Measurements from ENCODE around the gene PYCR2. TPM values are rescaled to one million over a fixed set of nuclear protein-coding genes. Genes with fewer than 3 reads are reported as not detected.

The PYCR2 gene
- total RNA-seq, 2 experiments from 2014 or later: 132 to 134 TPM

DNA sequence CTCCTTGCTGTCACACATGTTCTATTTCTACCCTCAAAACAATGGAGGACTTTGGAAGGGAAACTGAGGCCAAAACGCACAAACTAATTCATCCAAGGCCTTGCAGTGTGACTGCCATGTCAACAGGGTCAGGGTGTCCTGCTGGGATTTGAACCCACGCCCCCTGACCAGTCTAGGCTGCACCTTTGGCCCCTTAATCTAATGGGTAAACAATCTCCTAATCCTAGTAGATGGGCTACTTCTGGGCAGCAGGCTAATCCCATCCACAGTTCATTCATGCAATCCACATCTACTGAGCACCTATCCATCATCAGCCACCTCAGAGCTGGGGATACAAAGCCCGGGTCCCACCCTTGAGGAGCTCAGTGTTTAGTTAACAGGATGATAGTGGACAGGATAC is 34.0 kb upstream of the PYCR2 start:
- no peaks in the 10 kb centered on the region for H3K36me3 Mint-ChIP-seq (ENCODE audit: low read depth)
- H3K9me3 Mint-ChIP-seq: no peaks in the 10 kb centered on the region
- CTCF ChIA-PET: no interaction called here
- no peaks in the 10 kb centered on the region for H3K27me3 Mint-ChIP-seq
- H3K4me3 Mint-ChIP-seq: no peak overlapping the region
- POLR2A ChIA-PET: no interaction called here
- TF ChIP-seq, protein P1, sequence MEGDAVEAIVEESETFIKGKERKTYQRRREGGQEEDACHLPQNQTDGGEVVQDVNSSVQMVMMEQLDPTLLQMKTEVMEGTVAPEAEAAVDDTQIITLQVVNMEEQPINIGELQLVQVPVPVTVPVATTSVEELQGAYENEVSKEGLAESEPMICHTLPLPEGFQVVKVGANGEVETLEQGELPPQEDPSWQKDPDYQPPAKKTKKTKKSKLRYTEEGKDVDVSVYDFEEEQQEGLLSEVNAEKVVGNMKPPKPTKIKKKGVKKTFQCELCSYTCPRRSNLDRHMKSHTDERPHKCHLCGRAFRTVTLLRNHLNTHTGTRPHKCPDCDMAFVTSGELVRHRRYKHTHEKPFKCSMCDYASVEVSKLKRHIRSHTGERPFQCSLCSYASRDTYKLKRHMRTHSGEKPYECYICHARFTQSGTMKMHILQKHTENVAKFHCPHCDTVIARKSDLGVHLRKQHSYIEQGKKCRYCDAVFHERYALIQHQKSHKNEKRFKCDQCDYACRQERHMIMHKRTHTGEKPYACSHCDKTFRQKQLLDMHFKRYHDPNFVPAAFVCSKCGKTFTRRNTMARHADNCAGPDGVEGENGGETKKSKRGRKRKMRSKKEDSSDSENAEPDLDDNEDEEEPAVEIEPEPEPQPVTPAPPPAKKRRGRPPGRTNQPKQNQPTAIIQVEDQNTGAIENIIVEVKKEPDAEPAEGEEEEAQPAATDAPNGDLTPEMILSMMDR (IDR thresholded peaks at IDR 0.05): no peak
- H3K4me1 Mint-ChIP-seq (ENCODE audit: low read depth): peaks cover 4% of the 10 kb centered on the region
- DNase-seq: no peak
- ATAC-seq: no peak
- intact Hi-C loops (cut with micrococcal nuclease): no loop called here
- no peak overlapping the region for H3K27ac Mint-ChIP-seq

DNA sequence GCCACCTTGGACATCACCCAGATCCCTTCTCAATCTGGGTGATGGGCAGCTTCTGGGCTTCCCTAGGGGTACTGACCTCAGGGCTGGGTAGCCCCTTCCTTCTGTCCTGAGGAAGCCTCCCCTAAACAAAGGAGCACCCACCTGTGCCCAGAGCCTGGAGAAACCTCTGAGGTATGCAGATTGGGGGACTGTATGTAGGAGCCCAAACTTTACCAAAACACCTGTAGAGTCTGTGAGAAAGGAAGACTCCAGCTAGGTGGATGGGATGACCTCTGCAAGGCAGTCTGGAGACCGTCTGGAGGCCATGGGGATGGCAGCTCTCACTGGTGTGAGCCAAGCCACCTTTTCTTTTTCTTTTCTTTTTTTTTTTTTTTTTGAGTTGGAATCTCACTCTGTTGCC is 30.7 kb upstream of the PYCR2 start:
- Mint-ChIP-seq H3K4me1 (ENCODE audit: low read depth) (peaks cover 2% of the 10 kb centered on the region), H3K4me3 (no peak overlapping the region), H3K27me3 (peaks cover 3% of the 10 kb centered on the region), H3K9me3 (no peaks in the 10 kb centered on the region), H3K36me3 (ENCODE audit: low read depth) (no peaks in the 10 kb centered on the region), H3K27ac (no peak overlapping the region)
- POLR2A ChIA-PET: interaction anchor here (0.9 kb wide), 1 partner anchor 18 kb away, joined by 3 read pairs; no protein-coding TSS in a partner anchor
- intact Hi-C loops (cut with micrococcal nuclease): no loop called here
- DNase-seq (no peak), ATAC-seq (no peak)
- TF ChIP-seq, protein P1 (IDR thresholded peaks at IDR 0.05): no peak
- CTCF ChIA-PET: interaction anchor here (1.6 to 5.5 kb wide), 3 partner anchors 7 to 20 kb away, joined by 6 to 28 read pairs (median 9); no protein-coding TSS in a partner anchor

DNA sequence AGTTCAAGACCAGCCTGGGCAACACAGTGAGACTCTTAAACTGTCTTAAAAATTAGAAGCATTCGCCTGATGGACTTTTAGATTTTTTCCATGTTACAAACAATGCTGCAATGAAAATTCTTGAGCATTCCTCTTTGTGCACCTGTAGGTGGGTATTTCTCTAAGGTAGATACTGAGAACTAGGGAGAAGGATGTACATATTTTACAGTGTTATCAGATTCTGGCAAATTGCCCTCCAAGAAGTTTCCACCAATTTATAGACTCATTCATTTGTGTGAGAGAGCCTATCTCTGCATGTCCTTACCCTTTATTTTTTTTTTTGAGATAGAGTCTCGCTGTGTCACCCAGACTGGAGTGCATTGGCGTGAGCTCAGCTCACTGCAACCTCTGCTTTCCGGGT is 29.3 kb upstream of the PYCR2 start:
- no peak overlapping the region for H3K27ac Mint-ChIP-seq
- TF ChIP-seq, protein P1 (IDR thresholded peaks at IDR 0.05): no peak
- intact Hi-C loops (cut with micrococcal nuclease): no loop called here
- no peaks in the 10 kb centered on the region for H3K9me3 Mint-ChIP-seq
- ChIA-PET POLR2A (no interaction called here), CTCF (interaction anchor here (1.6 to 5.5 kb wide), 2 partner anchors 9 to 22 kb away, joined by 6 to 28 read pairs; no protein-coding TSS in a partner anchor)
- H3K4me3 Mint-ChIP-seq: no peak overlapping the region
- peaks cover 3% of the 10 kb centered on the region for H3K27me3 Mint-ChIP-seq
- DNase-seq (no peak), ATAC-seq (no peak)
- H3K4me1 Mint-ChIP-seq (ENCODE audit: low read depth): no peaks in the 10 kb centered on the region
- no peaks in the 10 kb centered on the region for H3K36me3 Mint-ChIP-seq (ENCODE audit: low read depth)

DNA sequence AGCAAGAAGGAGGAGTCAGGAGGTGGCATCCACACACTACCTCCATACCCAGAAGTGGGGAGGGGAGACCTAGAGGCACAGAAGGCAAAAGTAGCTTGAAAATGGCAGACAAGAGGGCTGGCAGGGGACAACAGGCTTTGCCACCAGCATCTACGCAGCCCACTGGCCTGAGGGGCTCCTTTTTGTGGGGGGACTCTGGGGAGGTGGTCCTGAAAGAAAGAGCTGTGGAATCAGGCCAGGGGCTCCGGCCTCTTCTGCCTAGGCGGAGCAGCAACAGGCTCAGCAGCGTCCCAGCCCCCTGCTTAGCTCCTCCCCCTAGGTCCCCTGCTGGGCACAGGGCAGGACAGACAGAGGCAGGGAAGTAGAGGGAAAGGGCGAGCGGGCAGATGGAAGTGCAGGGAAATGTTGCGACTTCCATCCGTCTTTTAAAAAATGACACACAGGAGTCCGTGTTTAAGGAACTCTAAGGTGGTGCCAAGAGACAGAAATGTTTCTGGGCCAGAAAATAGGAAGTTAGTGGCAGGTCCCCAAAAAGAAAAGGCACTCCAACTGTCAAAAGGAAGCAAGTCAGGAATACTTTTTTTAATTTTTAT is 27.0 kb upstream of the PYCR2 start:
- Mint-ChIP-seq H3K4me1 (ENCODE audit: low read depth) (no peaks in the 10 kb centered on the region), H3K36me3 (ENCODE audit: low read depth) (no peaks in the 10 kb centered on the region), H3K9me3 (no peaks in the 10 kb centered on the region), H3K27ac (no peak overlapping the region), H3K27me3 (peaks cover 3% of the 10 kb centered on the region), H3K4me3 (no peak overlapping the region)
- ChIA-PET POLR2A (no interaction called here), CTCF (interaction anchor here (5.5 kb wide), 1 partner anchor 11 kb away, joined by 28 read pairs; no protein-coding TSS in a partner anchor)
- ATAC-seq: no peak
- intact Hi-C loops (cut with micrococcal nuclease): no loop called here
- TF ChIP-seq, protein P1 (IDR thresholded peaks at IDR 0.05): no peak
- DNase-seq: no peak

DNA sequence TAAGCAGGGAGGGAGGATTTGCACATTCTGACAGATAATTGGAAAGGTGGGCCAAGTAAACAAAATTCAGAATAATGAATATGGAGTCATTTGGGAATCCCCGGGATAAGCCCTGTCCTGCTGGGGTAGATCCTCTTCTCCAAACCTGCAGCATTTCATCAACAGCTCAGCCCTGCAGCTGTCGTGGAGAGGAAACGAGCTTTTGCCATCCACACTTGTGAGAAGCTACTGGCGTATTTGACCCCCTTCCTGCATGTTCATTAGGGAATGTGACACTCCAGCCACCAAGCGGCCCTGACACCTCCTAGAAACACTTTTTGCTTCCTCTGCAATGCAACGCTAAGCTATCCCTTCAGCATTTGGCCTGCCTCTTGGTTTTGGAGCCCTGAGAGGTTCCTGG is 25.0 kb upstream of the PYCR2 start:
- ChIA-PET POLR2A (no interaction called here), CTCF (no interaction called here)
- Mint-ChIP-seq H3K4me1 (ENCODE audit: low read depth) (peaks cover 5% of the 10 kb centered on the region), H3K36me3 (ENCODE audit: low read depth) (no peaks in the 10 kb centered on the region), H3K27ac (no peak overlapping the region), H3K9me3 (no peaks in the 10 kb centered on the region), H3K27me3 (peaks cover 3% of the 10 kb centered on the region), H3K4me3 (no peak overlapping the region)
- ATAC-seq: no peak
- TF ChIP-seq, protein P1 (IDR thresholded peaks at IDR 0.05): no peak
- intact Hi-C loops (cut with micrococcal nuclease): no loop called here
- no peak for DNase-seq

Data from activated CD8-positive, alpha-beta T cell treated with anti-CD3 and anti-CD28 coated beads for 36 hours (primary cell).